Posterior cingulate gyrus (tissue), 11 donors: Measurements from ENCODE around the gene LRRC46.

Experiments used
- DNase-seq, 10 donors: peaks; one replicate each; pipeline versions ENCODE4 v3.0.0 to v3.0.0-alpha.2; 2020 to 2021; ENCODE audit warnings: mixed read lengths in 3 of 10
- intact Hi-C: fragments of 100-400 bp; cut with DNase I; formaldehyde crosslinking; loops from one replicate; pipeline ENCODE4 v1.15.1; 2023

Gene LRRC46

GRCh38 chr17:47808036-47808829 lies 23.2 kb upstream of the LRRC46 start:
- intact Hi-C loops, result no loop called here
- no peak for DNase-seq

GRCh38 chr17:47808830-47809480 lies 22.5 kb upstream of the LRRC46 start:
- intact Hi-C loops, result no loop called here
- DNase-seq, result peak in 1 of 10 donors; percentile 50

GRCh38 chr17:47810200-47810821 lies 21.2 kb upstream of the LRRC46 start:
- peak in 1 of 10 donors; percentile 54 for DNase-seq
- intact Hi-C loops, result no loop called here

GRCh38 chr17:47810901-47811635 lies 20.4 kb upstream of the LRRC46 start:
- intact Hi-C loops, result no loop called here
- DNase-seq, result no peak

GRCh38 chr17:47811709-47812108 lies 19.8 kb upstream of the LRRC46 start:
- no peak for DNase-seq
- intact Hi-C loops, result no loop called here

GRCh38 chr17:47812146-47812920 lies 19.1 kb upstream of the LRRC46 start:
- intact Hi-C loops, result no loop called here
- DNase-seq, result peak in 1 of 10 donors; percentile 54

GRCh38 chr17:47813077-47813476 lies 18.4 kb upstream of the LRRC46 start:
- DNase-seq, result peak in 1 of 10 donors; percentile 35
- intact Hi-C loops, result no loop called here

- intact Hi-C loops, result no loop called here
- peak in 1 of 10 donors; percentile 51 for DNase-seq
Observed at GRCh38 chr17:47813512-47814031, 17.9 kb upstream of the LRRC46 start.

- intact Hi-C loops, result no loop called here
- DNase-seq, result peak in 1 of 10 donors; percentile 30
Observed at GRCh38 chr17:47815106-47815918, 16.2 kb upstream of the LRRC46 start.

- peak in 2 of 10 donors; percentile 39 to 49 for DNase-seq
- intact Hi-C loops, result no loop called here
Observed at GRCh38 chr17:47816111-47816735, 15.2 kb upstream of the LRRC46 start.

- DNase-seq, result peak in 2 of 10 donors; percentile 23 to 30
- intact Hi-C loops, result no loop called here
Observed at GRCh38 chr17:47816947-47817346, 14.5 kb upstream of the LRRC46 start.

GRCh38 chr17:47818002-47818695 lies 13.3 kb upstream of the LRRC46 start:
- peak in 1 of 10 donors; percentile 43 for DNase-seq
- intact Hi-C loops, result no loop called here

GRCh38 chr17:47819475-47819874 lies 12.0 kb upstream of the LRRC46 start:
- intact Hi-C loops, result no loop called here
- DNase-seq, result peak in 3 of 10 donors; percentile 5 to 47 (median 32)

- intact Hi-C loops, result no loop called here
- DNase-seq, result peak in 3 of 10 donors; percentile 22 to 66 (median 45)
Observed at GRCh38 chr17:47820033-47820789, 11.3 kb upstream of the LRRC46 start.

- intact Hi-C loops, result no loop called here
- peak in 4 of 10 donors; percentile 23 to 79 (median 56) for DNase-seq
Observed at GRCh38 chr17:47821031-47821423, 10.4 kb upstream of the LRRC46 start.

- DNase-seq, result peak; percentile 71 to 97 (median 81)
Observed at GRCh38 chr17:47821424-47822391, 9.8 kb upstream of the LRRC46 start, which contains the start of gene OSBPL7. TSS of gene OSBPL7 (minus strand) at chr17:47821794. CDS start at chr17:47820278, 1,516 bp downstream.

More at GRCh38 chr17:47821424-47822391, 9.8 kb upstream of the LRRC46 start, which contains the start of gene OSBPL7:
- intact Hi-C loops, result no loop called here
